IMR-90 (cell line): ENCODE data around the gene TRIM75.

ENCODE experiments used
- BHLHE40 ChIP-seq: fragments of 150-350 bp; IDR thresholded peaks from 2 replicates; pipeline ENCODE4 v1.6.1; 2016; ENCODE audit warnings: mild to moderate bottlenecking, low read depth, low read length
- CEBPB ChIP-seq: IDR thresholded peaks from 2 replicates; pipeline ENCODE4 v1.6.1; 2012; ENCODE audit warnings: low read depth, low read length, improper control_type of control experiment
- CHD1 ChIP-seq: IDR thresholded peaks from 2 replicates; pipeline ENCODE4 v1.6.1; 2012; ENCODE audit warnings: low read depth, low read length, improper control_type of control experiment
- CTCF ChIP-seq: conservative IDR thresholded peaks from 2 replicates; pipeline ENCODE4 v1.5.1; 2012; ENCODE audit warnings: mild to moderate bottlenecking, low read depth, low read length, improper control_type of control experiment
- ELK1 ChIP-seq: fragments of 150-350 bp; IDR thresholded peaks from 2 replicates; pipeline ENCODE4 v1.6.1; 2016; ENCODE audit warnings: low read depth, mild to moderate bottlenecking, low read length, moderate library complexity, borderline replicate concordance
- FOS ChIP-seq: fragments of 150-350 bp; IDR thresholded peaks from 2 replicates; pipeline ENCODE4 v1.6.1; 2016; ENCODE audit warnings: low read depth, low read length
- MAZ ChIP-seq: IDR thresholded peaks from 2 replicates; pipeline ENCODE4 v1.6.1; 2012; ENCODE audit warnings: low read depth, mild to moderate bottlenecking, low read length, improper control_type of control experiment, moderate library complexity, borderline replicate concordance
- NFE2L2 ChIP-seq: fragments of 150-350 bp; IDR thresholded peaks from 2 replicates; pipeline ENCODE4 v1.6.1; 2016; ENCODE audit warnings: low read depth, mild to moderate bottlenecking, low read length
- POLR2A ChIP-seq: IDR thresholded peaks from 2 replicates; pipeline ENCODE4 v1.6.1; 2012; ENCODE audit warnings: mild to moderate bottlenecking, low read depth, low read length
- RAD21 ChIP-seq: IDR thresholded peaks from 2 replicates; pipeline ENCODE4 v1.6.1; 2012; ENCODE audit warnings: low read length, improper control_type of control experiment
- RFX5 ChIP-seq: IDR thresholded peaks from 2 replicates; pipeline ENCODE4 v1.8.0; 2012; ENCODE audit warnings: low read depth, mild to moderate bottlenecking, low read length, moderate library complexity
- USF2 ChIP-seq: fragments of 150-350 bp; IDR thresholded peaks from 2 replicates; pipeline ENCODE4 v1.6.1; 2017; ENCODE audit warnings: mild to moderate bottlenecking, antibody characterized with exemption, low read length, low read depth

GRCh38 chr4:165027762-165028402, 25.8 kb upstream of the TRIM75 start:
- TF ChIP-seq CEBPB (no peak), CTCF (no peak), POLR2A (no peak), USF2 (no peak), CHD1 (no peak), FOS (no peak), ELK1 (no peak), MAZ (no peak), NFE2L2 (no peak), RFX5 (no peak), RAD21 (no peak), BHLHE40 (no peak)
